GM23338 (cell line): ENCODE results near the gene ACTR6. TPM values are rescaled to one million over a fixed set of nuclear protein-coding genes. Genes with fewer than 3 reads are reported as not detected.

Source experiments
- ATAC-seq: fragments of 200-7000 bp; cut with Tn5 transposase; 3 replicates; pipeline ENCODE4 v1.9.1; 2020
- DNase-seq: peaks from one replicate; pipeline ENCODE4 v3.0.0-alpha.2; 2015; ENCODE audit warnings: low spot score
- H2AFZ ChIP-seq: fragments of 200-600 bp; sonication (generic); 2 replicates; pipeline ENCODE4 v1.8.0; 2016; ENCODE audit warnings: antibody characterized with exemption, mild to moderate bottlenecking, moderate library complexity
- H3F3A ChIP-seq: fragments of 200-600 bp; sonication (generic); replicated peaks from 2 replicates; pipeline ENCODE4 v1.8.0; 2017; ENCODE audit warnings: antibody characterized with exemption, mixed run types, low read depth
- H3K27ac ChIP-seq: fragments of 200-600 bp; sonication (generic); 2 replicates; pipeline ENCODE4 v1.6.1; 2016; ENCODE audit warnings: low read depth
- H3K27me3 ChIP-seq: fragments of 200-600 bp; sonication (generic); 2 replicates; pipeline ENCODE4 v1.8.0; 2016; ENCODE audit warnings: mild to moderate bottlenecking, mixed run types, moderate library complexity; ENCODE audit not compliant: insufficient read depth
- H3K36me3 ChIP-seq: fragments of 200-600 bp; sonication (generic); 2 replicates; pipeline ENCODE4 v1.8.0; 2016; ENCODE audit warnings: mild to moderate bottlenecking; ENCODE audit not compliant: insufficient read depth
- H3K4me1 ChIP-seq: fragments of 200-600 bp; sonication (generic); 2 replicates; pipeline ENCODE4 v1.8.0; 2016; ENCODE audit warnings: mild to moderate bottlenecking, moderate library complexity; ENCODE audit not compliant: insufficient read depth
- H3K4me2 ChIP-seq: fragments of 200-600 bp; sonication (generic); 2 replicates; pipeline ENCODE4 v1.7.1; 2017; ENCODE audit warnings: mixed run types
- H3K4me3 ChIP-seq: fragments of 200-600 bp; sonication (generic); 2 replicates; pipeline ENCODE4 v1.6.1; 2016; ENCODE audit warnings: mixed run types
- H3K79me2 ChIP-seq: fragments of 200-600 bp; sonication (generic); replicated peaks from 2 replicates; pipeline ENCODE4 v1.8.0; 2017; ENCODE audit warnings: mild to moderate bottlenecking; ENCODE audit not compliant: insufficient read depth
- H3K9me2 ChIP-seq: fragments of 200-600 bp; sonication (generic); 2 replicates; pipeline ENCODE4 v1.8.0; 2017; ENCODE audit not compliant: insufficient read depth
- H4K20me1 ChIP-seq: fragments of 200-600 bp; sonication (generic); replicated peaks from 2 replicates; pipeline ENCODE4 v1.8.0; 2017; ENCODE audit warnings: mild to moderate bottlenecking; ENCODE audit not compliant: insufficient read depth
- H3K27ac Mint-ChIP-seq: 2 replicates; pipeline ENCODE4 v1.8.0; 2020; ENCODE audit warnings: inconsistent platforms, mild to moderate bottlenecking, moderate library complexity, mixed read lengths
- H3K27me3 Mint-ChIP-seq: 3 replicates; pipeline ENCODE4 v1.8.0; 2022; ENCODE audit warnings: low read depth, mild to moderate bottlenecking, moderate library complexity, mixed read lengths, inconsistent platforms; ENCODE audit not compliant: insufficient read depth, poor library complexity
- H3K36me3 Mint-ChIP-seq: 3 replicates; pipeline ENCODE4 v1.8.0; 2021; ENCODE audit warnings: low read depth, mild to moderate bottlenecking, inconsistent platforms, moderate library complexity, mixed read lengths
- H3K4me1 Mint-ChIP-seq: 3 replicates; pipeline ENCODE4 v1.8.0; 2020; ENCODE audit warnings: mild to moderate bottlenecking, inconsistent platforms, mixed read lengths
- H3K4me3 Mint-ChIP-seq: 3 replicates; pipeline ENCODE4 v1.8.0; 2021; ENCODE audit warnings: moderate library complexity, mild to moderate bottlenecking, inconsistent platforms, mixed read lengths
- H3K9me3 Mint-ChIP-seq: 3 replicates; pipeline ENCODE4 v1.8.0; 2020; ENCODE audit warnings: moderate library complexity, mild to moderate bottlenecking, inconsistent platforms, mixed read lengths
- CREB1 ChIP-seq: fragments of 250-450 bp; sonication (Bioruptor Pico); IDR thresholded peaks from 2 replicates; pipeline ENCODE4 v1.5.0; 2020; ENCODE audit warnings: low read depth, mild to moderate bottlenecking, moderate library complexity
- CTCF ChIP-seq, 2 experiments: fragments of 200-600 bp in 1 of 2; sonication (generic) in 1 of 2; conservative IDR thresholded peaks; 2 replicates each; pipeline versions ENCODE4 v1.5.1 to v1.6.1; 2016 to 2017; ENCODE audit warnings: antibody characterized with exemption in 2 of 2, low read depth in 2 of 2, mild to moderate bottlenecking in 2 of 2, moderate library complexity in 1 of 2
- ETS1 ChIP-seq: IDR thresholded peaks from 2 replicates; pipeline ENCODE4 v1.6.1; 2016; ENCODE audit warnings: antibody characterized with exemption
- JUNB ChIP-seq: IDR thresholded peaks from one replicate; pipeline ENCODE4 v1.6.1; 2016; ENCODE audit warnings: antibody characterized with exemption; ENCODE audit not compliant: unreplicated experiment
- NANOG ChIP-seq: IDR thresholded peaks from 2 replicates; pipeline ENCODE4 v1.6.1; 2016; ENCODE audit warnings: antibody characterized with exemption, borderline replicate concordance
- POLR2AphosphoS5 ChIP-seq: IDR thresholded peaks from 2 replicates; pipeline ENCODE4 v1.6.1; 2016; ENCODE audit warnings: antibody characterized with exemption, low read depth
- STAT1 ChIP-seq: IDR thresholded peaks from one replicate; pipeline ENCODE4 v1.6.1; 2016; ENCODE audit warnings: antibody characterized with exemption; ENCODE audit not compliant: unreplicated experiment
- ZNF114 ChIP-seq: fragments of 250-450 bp; sonication (Bioruptor Pico); IDR thresholded peaks from 2 replicates; pipeline ENCODE4 v1.5.0; 2020; ENCODE audit warnings: mild to moderate bottlenecking, moderate library complexity
- polyA plus RNA-seq: library from polyadenylated mRNA; unstranded; fragments of >200 nt; fragmentation: Nextera tagmentation; extraction: Ambion mirVana; gene quantifications from 2 replicates; pipeline ENCODE4 v1.2.1, GENCODE V29; 2016
- total RNA-seq: library from RNA; depleted of rRNA; stranded (reverse); fragments of >200 nt; shearing (Covaris generic); gene quantifications from 2 replicates; pipeline ENCODE4 v1.2.3, GENCODE V29; 2014

ACTR6 gene
- total and polyA plus RNA-seq, 2 experiments from 2014 or later, result 30.1 to 42.5 TPM

- no peak overlapping the region for H3K4me2 ChIP-seq
- ATAC-seq (0 out of 3 replicates have a peak, but pooled peaks have one; percentile 32), DNase-seq (peak; percentile 74)
- H3K27ac Mint-ChIP-seq, result no peak overlapping the region
- no peak overlapping the region for H2AFZ ChIP-seq
- peaks cover 3% of the 10 kb centered on the region; the same call in 1 of the 3 replicates for H3K4me1 Mint-ChIP-seq
- no peaks in the 10 kb centered on the region for H3K9me3 Mint-ChIP-seq
- no peaks in the 10 kb centered on the region for H3K36me3 ChIP-seq
- no peak overlapping the region for H3K27ac ChIP-seq
- H3K36me3 Mint-ChIP-seq, result peaks cover 6% of the 10 kb centered on the region; the same call in 2 of the 3 replicates
- no peaks in the 10 kb centered on the region for H3K79me2 ChIP-seq
- no peaks in the 10 kb centered on the region for H3K9me2 ChIP-seq
- H3F3A ChIP-seq, result no peaks in the 10 kb centered on the region
- H3K4me1 ChIP-seq, result no peaks in the 10 kb centered on the region
- H3K27me3 Mint-ChIP-seq, result no peaks in the 10 kb centered on the region
- peak; percentile 75 to 82 for TF ChIP-seq CTCF (conservative IDR thresholded peaks at IDR 0.05; ENCODE audit: low read depth in 2 of 2)
- no peak for TF ChIP-seq ETS1
- TF ChIP-seq NANOG, result no peak
- no peak for TF ChIP-seq CREB1
- H3K4me3 Mint-ChIP-seq, result no peak overlapping the region
- no peaks in the 10 kb centered on the region for H3K27me3 ChIP-seq
- no peak overlapping the region for H3K4me3 ChIP-seq
- no peaks in the 10 kb centered on the region for H4K20me1 ChIP-seq
Measured at GRCh38 chr12:100234591-100235304, 34.1 kb downstream of the ACTR6 start.

GRCh38 chr12:100238801-100239200 lies 38.2 kb downstream of the ACTR6 start:
- Histone ChIP-seq H3K27ac (no peak overlapping the region), H3K79me2 (no peaks in the 10 kb centered on the region), H3K4me2 (no peak overlapping the region), H4K20me1 (no peaks in the 10 kb centered on the region), H3K9me2 (no peaks in the 10 kb centered on the region), H3K4me3 (no peak overlapping the region), H2AFZ (no peak overlapping the region), H3K27me3 (no peaks in the 10 kb centered on the region), H3K36me3 (no peaks in the 10 kb centered on the region), H3K4me1 (no peaks in the 10 kb centered on the region), H3F3A (no peaks in the 10 kb centered on the region)
- H3K4me1 Mint-ChIP-seq, result peaks cover 3% of the 10 kb centered on the region; the same call in 1 of the 3 replicates
- no peak for TF ChIP-seq ETS1
- H3K36me3 Mint-ChIP-seq, result peaks cover 6% of the 10 kb centered on the region; the same call in 2 of the 3 replicates
- H3K9me3 Mint-ChIP-seq, result no peaks in the 10 kb centered on the region
- no peak overlapping the region for H3K4me3 Mint-ChIP-seq
- no peak for DNase-seq
- H3K27me3 Mint-ChIP-seq, result no peaks in the 10 kb centered on the region
- ATAC-seq, result no peak
- no peak overlapping the region for H3K27ac Mint-ChIP-seq

- Histone ChIP-seq H3K4me2 (no peak overlapping the region), H3K79me2 (no peaks in the 10 kb centered on the region), H2AFZ (no peak overlapping the region), H3K4me3 (no peak overlapping the region), H3K27me3 (no peaks in the 10 kb centered on the region), H4K20me1 (no peaks in the 10 kb centered on the region), H3F3A (no peaks in the 10 kb centered on the region), H3K27ac (no peak overlapping the region), H3K4me1 (no peaks in the 10 kb centered on the region), H3K9me2 (no peaks in the 10 kb centered on the region), H3K36me3 (no peaks in the 10 kb centered on the region)
- Mint-ChIP-seq H3K27ac (no peak overlapping the region), H3K27me3 (no peaks in the 10 kb centered on the region), H3K4me3 (no peak overlapping the region), H3K36me3 (peaks cover 6% of the 10 kb centered on the region; the same call in 2 of the 3 replicates), H3K4me1 (no peaks in the 10 kb centered on the region), H3K9me3 (no peaks in the 10 kb centered on the region)
- DNase-seq (no peak), ATAC-seq (no peak)
- no peak for TF ChIP-seq STAT1
- no peak for TF ChIP-seq CTCF (conservative IDR thresholded peaks at IDR 0.05; ENCODE audit: low read depth in 2 of 2)
- TF ChIP-seq ZNF114 (CRISPR knock-in tag), result no peak
- no peak for TF ChIP-seq CREB1
- no peak for TF ChIP-seq ETS1
- TF ChIP-seq POLR2AphosphoS5, result no peak
- no peak for TF ChIP-seq JUNB
Measured at GRCh38 chr12:100239589-100239988, 39.0 kb downstream of the ACTR6 start.
